Osteoblast (primary cell): ENCODE measurements around the gene MYL6B. TPM values are rescaled to one million over a fixed set of nuclear protein-coding genes. Genes with fewer than 3 reads are reported as not detected.
"Not testable (repeated sequence)": the region's sequence is repeated elsewhere in the genome, so short reads cannot be mapped to it uniquely, and the experiment has no call there.

Experiments used
- DNase-seq: peaks from one replicate; pipeline ENCODE4 v3.0.0; 2011; ENCODE audit warnings: low spot score, mixed read lengths; ENCODE audit not compliant: insufficient read length; ENCODE audit errors: missing footprints
- H2AFZ ChIP-seq: 2 replicates; pipeline ENCODE4 v1.6.0; 2011; ENCODE audit warnings: mild to moderate bottlenecking, low read length
- H3K27ac ChIP-seq: 2 replicates; pipeline ENCODE4 v1.5.1; 2011; ENCODE audit warnings: mild to moderate bottlenecking, low read depth, low read length, moderate library complexity
- H3K27me3 ChIP-seq: 2 replicates; pipeline ENCODE4 v1.6.0; 2012; ENCODE audit warnings: mild to moderate bottlenecking, control low read depth, inconsistent platforms, low read length, moderate library complexity; ENCODE audit not compliant: insufficient read depth
- H3K36me3 ChIP-seq: 2 replicates; pipeline ENCODE4 v1.5.1; 2011; ENCODE audit warnings: mild to moderate bottlenecking, low read length, control low read depth, moderate library complexity; ENCODE audit not compliant: insufficient read depth
- H3K4me1 ChIP-seq: 2 replicates; pipeline ENCODE4 v1.5.1; 2011; ENCODE audit warnings: mild to moderate bottlenecking, low read length, control low read depth, moderate library complexity; ENCODE audit not compliant: insufficient read depth
- H3K4me2 ChIP-seq: 2 replicates; pipeline ENCODE4 v1.6.0; 2011; ENCODE audit warnings: mild to moderate bottlenecking, low read length; ENCODE audit not compliant: insufficient read depth
- H3K4me3 ChIP-seq: fragments of 200-600 bp; sonication (generic); 3 replicates; pipeline ENCODE4 v1.5.1; 2012; ENCODE audit warnings: mild to moderate bottlenecking, low read length, inconsistent platforms; ENCODE audit not compliant: insufficient read depth
- H3K79me2 ChIP-seq: 2 replicates; pipeline ENCODE4 v1.6.0; 2012; ENCODE audit warnings: mild to moderate bottlenecking, low read length, control low read depth, inconsistent platforms; ENCODE audit not compliant: insufficient read depth
- H3K9me3 ChIP-seq: 2 replicates; pipeline ENCODE4 v1.5.1; 2011; ENCODE audit warnings: low read depth, low read length, control low read depth
- H4K20me1 ChIP-seq: 2 replicates; pipeline ENCODE4 v1.6.0; 2012; ENCODE audit warnings: mild to moderate bottlenecking, low read length, control low read depth; ENCODE audit not compliant: insufficient read depth
- CTCF ChIP-seq: IDR thresholded peaks from 2 replicates; pipeline ENCODE4 v1.5.1; 2011; ENCODE audit warnings: mild to moderate bottlenecking, low read depth, low read length, moderate library complexity; ENCODE audit errors: extremely low read depth
- total RNA-seq: library from RNA; depleted of rRNA; stranded (reverse); fragments of >200 nt; gene quantifications from 2 replicates; pipeline ENCODE4 v1.2.3, GENCODE V29; 2012

MYL6B gene
- total RNA-seq, 1 donor = 53.9 TPM

GRCh38 chr12:56155256-56155845, 3.0 kb downstream of the MYL6B start:
- no peak for TF ChIP-seq CTCF
- H3K4me1 ChIP-seq = peaks cover 32% of the 10 kb centered on the region
- peaks cover 16% of the 10 kb centered on the region for H4K20me1 ChIP-seq
- peaks cover 38% of the 10 kb centered on the region for H3K79me2 ChIP-seq
- H3K27me3 ChIP-seq = no peaks in the 10 kb centered on the region
- H3K9me3 ChIP-seq = no peaks in the 10 kb centered on the region
- DNase-seq = no peak
- no peak overlapping the region for H3K27ac ChIP-seq
- H3K4me2 ChIP-seq = no peak overlapping the region
- H3K36me3 ChIP-seq = peaks cover 24% of the 10 kb centered on the region
- no peak overlapping the region for H3K4me3 ChIP-seq
- no peak overlapping the region for H2AFZ ChIP-seq

- Histone ChIP-seq H3K79me2 (peaks cover 50% of the 10 kb centered on the region), H2AFZ (peak overlapping the region; percentile 86), H3K27ac (peak overlapping the region; percentile 73), H3K4me3 (peak overlapping the region; percentile 92), H4K20me1 (peaks cover 29% of the 10 kb centered on the region), H3K4me2 (peak overlapping the region; percentile 99), H3K36me3 (peaks cover 37% of the 10 kb centered on the region), H3K4me1 (peaks cover 36% of the 10 kb centered on the region)
- not testable (repeated sequence) for DNase-seq, H3K9me3 ChIP-seq, H3K27me3 ChIP-seq
These were observed 4.2 kb downstream of the MYL6B start for GRCh38 chr12:56156464-56157200.

GRCh38 chr12:56157201-56158028, 5.0 kb downstream of the MYL6B start:
- DNase-seq = peak; percentile 95
- Histone ChIP-seq H2AFZ (peak overlapping the region; percentile 86), H3K27ac (peak overlapping the region; percentile 73), H3K79me2 (peaks cover 54% of the 10 kb centered on the region), H3K27me3 (no peaks in the 10 kb centered on the region), H3K36me3 (peaks cover 44% of the 10 kb centered on the region), H3K4me2 (peak overlapping the region; percentile 99), H3K9me3 (no peaks in the 10 kb centered on the region), H4K20me1 (peaks cover 36% of the 10 kb centered on the region), H3K4me3 (peak overlapping the region; percentile 92), H3K4me1 (peaks cover 34% of the 10 kb centered on the region)
- TF ChIP-seq CTCF = peak; percentile 74

- DNase-seq = peak; percentile 97
- H3K36me3 ChIP-seq = peaks cover 53% of the 10 kb centered on the region
- TF ChIP-seq CTCF = no peak
- H3K79me2 ChIP-seq = peaks cover 46% of the 10 kb centered on the region
- H3K4me2 ChIP-seq = peak within 1 kb of the TSS; percentile 99
- H3K27me3 ChIP-seq = no peaks in the 10 kb centered on the region
- H3K9me3 ChIP-seq = no peaks in the 10 kb centered on the region
- H3K27ac ChIP-seq = peak within 1 kb of the TSS; percentile 87
- H4K20me1 ChIP-seq = peaks cover 42% of the 10 kb centered on the region
- peak within 1 kb of the TSS; percentile 92 for H3K4me3 ChIP-seq
- H3K4me1 ChIP-seq = peaks cover 28% of the 10 kb centered on the region
- H2AFZ ChIP-seq = peak within 1 kb of the TSS; percentile 86
These were observed 5.9 kb downstream of the MYL6B start, which contains the start of gene MYL6 for GRCh38 chr12:56158029-56158925. TSS of gene MYL6 (plus strand) at chr12:56158359. CDS start at chr12:56158402, 43 bp downstream.
